Mucosa of rectum (tissue), 2 donors: ENCODE data around the gene DIDO1.

Experiments
- H3K27ac ChIP-seq, 2 donors: one replicate each; pipeline ENCODE4 v1.7.0; 2013; ENCODE audit warnings: inconsistent platforms in 2 of 2, low read depth in 2 of 2, low read length in 2 of 2
- H3K27me3 ChIP-seq, 2 donors: one replicate each; pipeline ENCODE4 v1.7.0; 2013; ENCODE audit warnings: low read length in 2 of 2; ENCODE audit not compliant: control insufficient read depth in 2 of 2, insufficient read depth in 2 of 2
- H3K36me3 ChIP-seq, 2 donors: one replicate each; pipeline ENCODE4 v1.7.0; 2013; ENCODE audit warnings: low read length in 2 of 2; ENCODE audit not compliant: control insufficient read depth in 2 of 2, insufficient read depth in 2 of 2
- H3K4me1 ChIP-seq, 2 donors: one replicate each; pipeline ENCODE4 v1.7.0; 2013; ENCODE audit warnings: low read length in 2 of 2, mild to moderate bottlenecking in 1 of 2; ENCODE audit not compliant: control insufficient read depth in 2 of 2, insufficient read depth in 2 of 2
- H3K4me3 ChIP-seq, 2 donors: one replicate each; pipeline ENCODE4 v1.7.0; 2013; ENCODE audit warnings: low read length in 2 of 2
- H3K9ac ChIP-seq, 2 donors: one replicate each; pipeline ENCODE4 v1.7.0; 2013; ENCODE audit warnings: low read length in 2 of 2, low read depth in 1 of 2, mild to moderate bottlenecking in 1 of 2
- H3K9me3 ChIP-seq, 2 donors: one replicate each; pipeline ENCODE4 v1.7.0; 2013; ENCODE audit warnings: low read length in 2 of 2; ENCODE audit not compliant: control insufficient read depth in 2 of 2
- donor health status: healthy.
- donor health status: Normal muscosa, but diverticular disease.

The DIDO1 gene

DNA sequence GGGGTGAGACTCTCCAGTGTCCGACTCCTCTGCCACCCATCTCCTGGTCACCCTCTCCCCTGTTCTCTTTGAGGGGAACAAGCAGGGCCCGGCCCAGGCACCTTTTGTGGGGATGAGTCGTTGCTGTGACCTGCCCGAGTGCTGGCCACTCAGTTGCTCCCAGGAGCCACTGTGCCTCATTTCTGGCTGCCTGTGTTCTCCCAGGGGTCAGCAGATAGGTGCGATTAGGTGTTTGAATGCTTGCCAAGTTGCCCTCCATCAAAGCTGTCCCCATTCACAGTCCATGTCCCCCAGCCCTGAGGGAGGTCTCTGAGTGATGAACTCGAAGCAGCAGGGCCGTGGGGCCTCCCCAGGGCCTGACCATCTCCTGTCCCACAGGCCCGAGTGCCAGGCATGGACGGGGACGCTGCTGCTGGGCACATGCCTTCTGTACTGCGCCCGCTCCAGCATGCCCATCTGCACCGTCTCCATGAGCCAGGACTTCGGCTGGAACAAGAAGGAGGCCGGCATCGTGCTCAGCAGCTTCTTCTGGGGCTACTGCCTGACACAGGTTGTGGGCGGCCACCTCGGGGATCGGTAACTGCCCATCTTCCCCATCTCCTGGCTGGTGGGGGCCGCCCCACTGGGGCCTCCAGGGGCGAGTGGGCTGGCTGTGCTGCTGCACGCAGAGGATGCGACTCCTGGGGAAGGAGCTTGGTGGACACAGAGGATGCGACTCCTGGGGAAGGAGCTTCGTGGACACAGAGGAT, 30.3 kb upstream of the DIDO1 start:
- Histone ChIP-seq H3K27ac (no peak overlapping the region), H3K27me3 (no peaks in the 10 kb centered on the region), H3K9me3 (no peaks in the 10 kb centered on the region), H3K36me3 (peaks cover 8 to 20% of the 10 kb centered on the region in 2 donors), H3K9ac (no peak overlapping the region), H3K4me3 (no peak overlapping the region), H3K4me1 (peaks cover 30 to 31% of the 10 kb centered on the region in 2 donors)

DNA sequence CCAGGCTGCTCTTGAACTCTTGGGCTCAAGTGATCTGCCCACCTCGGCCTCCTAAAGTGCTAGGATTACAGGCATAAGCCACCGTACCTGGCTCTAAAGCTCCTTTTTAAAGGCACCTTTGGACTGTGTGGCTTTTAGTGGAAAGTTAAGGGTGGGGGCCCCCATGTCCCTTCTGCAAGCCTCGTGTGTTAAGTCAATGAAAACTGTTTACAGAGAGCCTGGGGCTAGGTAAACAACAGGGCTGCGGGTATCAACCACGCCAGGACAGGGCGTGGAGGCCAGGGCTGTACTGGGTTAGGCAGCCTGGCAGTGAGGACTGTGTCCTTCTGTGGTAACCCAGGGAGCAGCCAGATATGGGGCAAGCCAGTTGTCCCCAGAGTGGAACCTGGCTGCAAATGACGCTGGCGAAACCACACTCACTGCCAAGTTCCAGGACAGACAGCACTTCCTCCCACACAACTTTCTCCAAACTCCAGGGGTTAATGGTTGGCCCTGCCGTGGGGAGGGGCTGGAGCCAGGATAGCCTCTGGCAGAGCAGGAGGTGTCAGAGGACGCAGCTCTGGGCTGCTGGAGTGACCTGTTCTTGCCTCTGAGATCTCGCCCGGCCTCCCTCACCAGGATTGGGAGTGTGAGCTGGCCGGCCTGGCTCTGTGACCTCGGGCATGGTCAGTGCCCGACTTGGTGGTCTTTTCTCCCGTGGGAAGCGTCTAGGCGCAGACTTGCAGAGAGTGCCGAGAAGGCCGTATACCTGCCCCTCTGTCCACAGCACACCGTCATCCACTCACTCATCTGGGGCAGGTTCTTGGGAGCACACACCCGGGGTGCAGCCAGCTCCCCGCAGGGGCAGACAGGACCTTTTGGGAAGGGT, 29.4 kb upstream of the DIDO1 start:
- Histone ChIP-seq H3K4me3 (no peak overlapping the region), H3K27me3 (no peaks in the 10 kb centered on the region), H3K36me3 (peaks cover 8 to 20% of the 10 kb centered on the region in 2 donors), H3K9me3 (no peaks in the 10 kb centered on the region), H3K9ac (peak overlapping the region in 1 of 2 donors; percentile 25), H3K4me1 (peaks cover 30 to 31% of the 10 kb centered on the region in 2 donors), H3K27ac (peak overlapping the region; percentile 16 to 58)

DNA sequence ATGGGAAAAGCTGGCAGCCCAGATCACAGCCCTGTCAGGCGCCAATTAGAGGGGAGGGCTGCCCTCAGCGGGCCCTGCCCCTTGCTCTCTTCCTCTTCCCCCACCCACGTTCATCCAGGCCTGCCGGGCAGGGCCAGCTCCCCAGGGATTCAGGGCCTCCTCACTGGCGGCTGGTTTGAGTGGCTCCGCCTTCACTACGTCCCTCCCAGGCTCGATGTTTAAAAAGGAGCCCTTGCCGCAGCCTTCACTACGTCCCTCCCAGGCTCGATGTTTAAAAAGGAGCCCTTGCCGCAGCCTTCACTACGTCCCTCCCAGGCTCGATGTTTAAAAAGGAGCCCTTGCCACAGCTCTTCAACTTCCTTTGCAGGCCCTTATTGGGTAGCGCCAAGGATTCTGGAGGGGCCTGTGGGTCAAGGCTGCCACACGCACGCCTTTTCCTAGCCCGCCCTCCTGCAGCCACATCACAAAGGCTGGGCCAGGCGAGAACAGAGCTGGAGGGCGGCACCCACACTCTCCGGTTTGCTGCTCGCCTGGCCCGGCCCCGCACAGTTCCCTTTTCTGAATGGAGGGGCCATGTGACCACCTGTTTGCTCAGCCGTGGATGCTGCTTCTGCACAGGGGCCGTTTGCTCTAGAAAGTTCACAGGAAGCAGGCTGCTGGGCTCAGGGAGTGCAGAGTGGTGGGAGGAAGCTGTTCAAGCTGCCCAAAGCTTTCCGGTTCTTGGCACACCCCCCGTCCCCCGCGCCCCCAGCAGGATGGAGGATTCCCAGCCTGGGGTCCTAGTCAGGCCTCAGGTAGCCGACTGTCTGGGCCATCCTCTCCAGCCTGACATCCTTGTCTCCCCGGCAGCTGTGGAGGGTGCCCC, 27.8 kb upstream of the DIDO1 start:
- Histone ChIP-seq H3K27ac (peak overlapping the region; percentile 92), H3K27me3 (no peaks in the 10 kb centered on the region), H3K4me1 (peaks cover 30 to 31% of the 10 kb centered on the region in 2 donors), H3K4me3 (peak overlapping the region; percentile 59 to 65), H3K36me3 (peaks cover 15 to 19% of the 10 kb centered on the region in 2 donors), H3K9me3 (no peaks in the 10 kb centered on the region), H3K9ac (peak overlapping the region; percentile 58 to 86)

DNA sequence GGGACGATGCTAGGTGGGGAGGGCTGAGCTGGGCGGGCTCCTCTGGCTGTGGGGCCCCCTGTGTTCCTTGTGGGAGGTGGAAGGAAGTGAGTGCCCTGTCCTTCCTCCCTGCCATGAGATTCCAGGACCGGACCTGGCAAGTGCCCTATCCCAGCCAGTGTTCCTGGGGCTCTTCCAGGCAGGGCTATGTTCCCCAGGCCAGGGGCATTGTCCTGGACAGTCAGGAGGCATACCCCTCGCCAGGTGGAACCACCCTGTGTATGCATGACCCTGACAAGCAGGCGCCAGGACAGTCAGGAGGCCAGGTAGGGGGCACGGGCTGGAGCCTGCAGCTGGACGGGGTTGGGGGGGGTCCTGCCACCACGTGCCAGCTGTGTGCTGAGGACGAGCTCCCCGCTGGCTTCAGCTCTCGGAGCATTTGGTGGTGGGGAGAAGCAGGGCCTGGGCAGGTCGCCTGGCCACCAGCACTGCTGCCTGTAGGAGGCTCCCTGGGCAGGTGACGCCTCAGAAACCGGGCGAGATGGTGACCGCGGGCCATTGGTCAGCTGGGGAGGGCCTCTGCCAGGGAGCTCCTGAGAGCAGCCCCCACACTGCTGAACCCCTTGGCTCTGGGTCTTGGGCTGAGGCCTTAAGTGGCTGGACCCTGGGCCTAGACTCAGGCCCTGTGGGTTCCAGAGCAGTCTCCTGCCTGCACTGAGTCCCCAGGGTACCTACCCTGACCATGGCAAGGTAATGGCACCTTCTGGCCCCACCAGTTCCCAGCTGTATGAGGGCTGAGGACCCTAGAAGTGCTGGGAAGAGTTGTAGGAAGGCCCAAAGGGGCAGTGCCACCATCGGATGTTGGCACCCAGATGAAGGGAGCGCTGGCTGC, 26.9 kb upstream of the DIDO1 start:
- H3K9ac ChIP-seq = peak overlapping the region; percentile 58 to 86
- peak overlapping the region; percentile 92 for H3K27ac ChIP-seq
- H3K4me1 ChIP-seq = peaks cover 30 to 31% of the 10 kb centered on the region in 2 donors
- H3K36me3 ChIP-seq = peaks cover 18 to 24% of the 10 kb centered on the region in 2 donors
- H3K27me3 ChIP-seq = no peaks in the 10 kb centered on the region
- H3K9me3 ChIP-seq = no peaks in the 10 kb centered on the region
- peak overlapping the region; percentile 59 to 65 for H3K4me3 ChIP-seq

DNA sequence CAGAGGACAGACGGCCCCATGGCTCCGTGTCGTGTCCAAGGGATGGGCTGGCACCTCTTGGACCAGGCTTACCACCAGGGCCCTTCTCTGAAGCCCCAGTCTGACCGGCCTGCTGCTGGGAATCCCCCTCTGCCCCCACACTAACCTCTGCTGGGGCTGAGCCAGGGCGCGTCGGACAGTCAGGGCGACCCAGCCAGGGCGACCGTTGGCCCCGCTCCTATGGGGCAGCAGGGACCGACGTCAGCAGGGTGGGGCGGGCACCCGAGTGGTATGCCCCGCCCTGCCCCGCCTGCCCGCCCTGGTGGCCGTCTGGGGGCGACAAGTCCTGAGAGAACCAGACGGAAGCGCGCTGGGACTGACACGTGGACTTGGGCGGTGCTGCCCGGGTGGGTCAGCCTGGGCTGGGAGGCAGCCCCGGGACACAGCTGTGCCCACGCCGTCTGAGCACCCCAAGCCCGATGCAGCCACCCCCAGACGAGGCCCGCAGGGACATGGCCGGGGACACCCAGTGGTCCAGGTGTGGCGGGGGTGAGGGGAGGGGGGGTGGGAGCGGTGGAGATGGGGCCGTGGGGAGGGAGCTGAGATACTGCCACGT, 26.2 kb upstream of the DIDO1 start, which contains the start of gene SLC17A9:
Gene SLC17A9 (plus strand): TSS at position 337 of the 595 bp plus-strand sequence. CDS start 122 bp downstream, at position 459.
- Histone ChIP-seq H3K9ac (peak within 1 kb of the TSS; percentile 65 to 86), H3K36me3 (peaks cover 18 to 27% of the 10 kb centered on the region in 2 donors), H3K9me3 (no peaks in the 10 kb centered on the region), H3K4me1 (peaks cover 30 to 31% of the 10 kb centered on the region in 2 donors), H3K27ac (peak within 1 kb of the TSS; percentile 92), H3K27me3 (no peaks in the 10 kb centered on the region), H3K4me3 (peak within 1 kb of the TSS; percentile 59 to 67)

DNA sequence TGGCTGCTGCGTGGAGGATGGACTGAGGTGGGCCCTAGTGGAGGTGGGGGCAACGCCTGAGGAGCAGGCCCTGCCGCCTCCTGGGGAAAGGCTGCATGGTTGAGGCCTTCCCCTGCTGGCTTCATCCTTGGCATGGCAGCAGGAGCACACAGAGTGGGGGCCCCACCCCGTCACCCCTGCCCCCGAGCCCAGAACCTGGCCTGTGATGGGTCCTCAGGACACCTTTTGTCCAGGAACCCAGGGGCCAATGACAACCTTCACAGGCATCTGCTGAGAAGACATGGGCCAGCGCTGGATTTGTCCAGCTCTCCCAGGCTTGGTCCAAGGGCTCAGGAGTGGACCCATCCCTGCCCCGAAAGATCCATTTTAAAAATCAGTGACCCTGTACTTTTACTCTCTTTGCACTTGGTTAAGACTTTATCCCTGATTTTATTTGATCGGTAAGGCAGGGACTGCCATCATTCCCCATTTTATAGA, 25.6 kb upstream of the DIDO1 start:
- Histone ChIP-seq H3K4me3 (peak overlapping the region; percentile 59 to 67), H3K4me1 (peaks cover 30 to 31% of the 10 kb centered on the region in 2 donors), H3K9me3 (no peaks in the 10 kb centered on the region), H3K36me3 (peaks cover 14 to 30% of the 10 kb centered on the region in 2 donors), H3K27me3 (no peaks in the 10 kb centered on the region), H3K9ac (peak overlapping the region; percentile 65 to 86), H3K27ac (peak overlapping the region; percentile 92)

DNA sequence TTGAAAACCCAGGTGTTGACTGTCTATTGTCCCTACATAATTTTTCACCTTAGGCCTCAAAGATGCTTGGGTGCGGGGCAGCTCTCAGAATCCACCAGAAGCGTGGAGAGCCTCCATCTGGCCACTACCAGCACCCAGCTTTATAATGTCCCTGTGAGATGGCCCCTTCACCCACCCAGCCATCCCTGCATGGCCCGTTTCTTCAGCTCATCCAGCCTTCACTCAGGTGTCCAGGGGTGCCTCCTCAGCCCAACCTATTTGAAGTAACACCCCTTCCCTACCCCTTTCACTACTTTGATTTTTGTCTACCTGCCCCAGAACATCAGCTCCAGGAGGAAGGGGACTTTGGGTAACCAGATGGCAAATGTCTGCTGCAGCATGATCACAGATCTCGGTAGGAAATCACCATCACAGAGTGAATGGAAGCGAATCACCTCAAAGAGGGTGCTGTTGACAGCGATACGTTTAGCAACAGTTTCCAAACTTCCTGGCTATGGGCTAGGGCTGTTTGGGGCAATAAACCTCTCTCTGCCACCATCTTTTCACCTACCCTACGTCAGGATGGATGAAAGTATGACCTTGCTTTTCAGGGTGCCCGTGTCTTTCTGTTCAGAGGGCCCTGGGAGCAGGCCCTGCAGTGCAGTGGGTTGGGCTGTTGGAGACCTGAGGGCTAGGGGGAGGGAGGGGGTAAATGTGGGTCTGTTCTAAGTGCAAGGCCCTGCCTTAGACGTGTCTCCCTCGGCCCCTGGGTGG, 25.0 kb upstream of the DIDO1 start:
- peak overlapping the region in 1 of 2 donors; percentile 86 for H3K9ac ChIP-seq
- no peaks in the 10 kb centered on the region for H3K9me3 ChIP-seq
- peaks cover 18 to 37% of the 10 kb centered on the region in 2 donors for H3K36me3 ChIP-seq
- H3K4me3 ChIP-seq = no peak overlapping the region
- H3K27ac ChIP-seq = peak overlapping the region in 1 of 2 donors; percentile 92
- no peaks in the 10 kb centered on the region for H3K27me3 ChIP-seq
- peaks cover 30 to 31% of the 10 kb centered on the region in 2 donors for H3K4me1 ChIP-seq

DNA sequence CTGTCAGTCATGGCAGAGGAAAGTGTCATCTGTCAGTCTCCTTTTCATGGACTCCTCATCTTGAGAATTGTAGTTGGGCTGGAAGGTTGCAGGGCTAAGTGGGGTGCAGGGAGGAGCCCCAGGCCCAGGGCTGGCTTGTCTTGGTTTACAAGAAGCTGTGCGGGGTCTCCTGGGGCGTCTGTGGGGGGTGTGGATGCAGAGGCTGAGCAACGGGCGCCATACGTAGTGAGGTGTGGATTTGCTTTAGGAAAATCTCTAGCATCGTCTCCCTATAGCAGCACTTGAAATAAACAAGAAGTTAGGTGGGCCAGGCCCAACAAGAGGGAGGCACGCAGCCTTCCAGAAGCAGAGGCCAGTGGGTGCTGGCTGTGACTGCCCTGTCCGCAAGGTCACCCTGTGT, 24.4 kb upstream of the DIDO1 start:
- peaks cover 24 to 26% of the 10 kb centered on the region in 2 donors for H3K4me1 ChIP-seq
- H3K4me3 ChIP-seq = no peak overlapping the region
- H3K36me3 ChIP-seq = peaks cover 24 to 42% of the 10 kb centered on the region in 2 donors
- no peaks in the 10 kb centered on the region for H3K9me3 ChIP-seq
- no peaks in the 10 kb centered on the region for H3K27me3 ChIP-seq
- H3K27ac ChIP-seq = no peak overlapping the region
- no peak overlapping the region for H3K9ac ChIP-seq
